Activated gamma-delta T cell treated with anti-CD3 and anti-CD28 coated beads, Interleukin-2, amount 50 U/mL, for 16 hours (primary cell): Measurements from ENCODE around the gene FN3KRP.
"Not testable (repeated sequence)": the region's sequence is repeated elsewhere in the genome, so short reads cannot be mapped to it uniquely, and the experiment has no call there.

Experiments
- DNase-seq: peaks from one replicate; pipeline ENCODE4 v3.0.0-alpha.2; 2020; ENCODE audit warnings: low read depth

FN3KRP gene

GRCh38 chr17:82743344-82744219 is 27.1 kb downstream of the FN3KRP start:
- no peak for DNase-seq

DNA sequence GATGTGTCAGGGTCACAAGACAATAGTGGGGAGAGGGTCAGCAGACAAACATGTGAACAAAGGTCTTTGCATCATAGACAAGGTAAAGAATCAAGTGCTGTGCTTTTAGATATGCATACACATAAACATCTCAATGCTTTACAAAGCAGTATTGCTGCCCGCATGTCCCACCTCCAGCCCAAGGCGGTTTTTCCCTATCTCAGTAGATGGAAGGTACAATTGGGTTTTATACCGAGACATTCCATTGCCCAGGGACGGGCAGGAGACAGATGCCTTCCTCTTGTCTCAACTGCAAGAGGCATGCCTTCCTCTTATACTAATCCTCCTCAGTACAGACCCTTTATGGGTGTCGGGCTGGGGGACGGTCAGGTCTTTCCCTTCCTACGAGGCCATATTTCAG is 28.2 kb downstream of the FN3KRP start:
- DNase-seq, result not testable (repeated sequence)

- DNase-seq, result no peak
These were observed 29.0 kb downstream of the FN3KRP start for GRCh38 chr17:82745524-82745923.

DNA sequence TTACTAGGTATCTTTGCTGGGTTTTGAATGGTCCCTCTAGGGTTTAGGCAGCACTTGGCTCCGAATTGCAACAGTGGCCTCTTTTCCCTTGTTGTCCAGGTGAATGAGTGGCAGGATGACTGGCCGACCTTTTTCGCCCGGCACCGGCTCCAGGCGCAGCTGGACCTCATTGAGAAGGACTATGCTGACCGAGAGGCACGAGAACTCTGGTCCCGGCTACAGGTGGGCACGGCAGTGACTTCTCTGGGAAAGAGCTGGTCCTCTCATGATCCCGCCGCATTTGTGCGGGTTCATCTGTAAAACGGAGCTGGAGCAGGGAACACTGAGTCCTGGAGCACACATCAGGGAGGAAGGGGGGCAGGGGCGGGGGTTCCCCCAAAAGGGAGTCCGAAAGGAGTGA is 32.2 kb downstream of the FN3KRP start:
- no peak for DNase-seq

GRCh38 chr17:82750241-82750908 is 33.9 kb downstream of the FN3KRP start:
- no peak for DNase-seq

DNA sequence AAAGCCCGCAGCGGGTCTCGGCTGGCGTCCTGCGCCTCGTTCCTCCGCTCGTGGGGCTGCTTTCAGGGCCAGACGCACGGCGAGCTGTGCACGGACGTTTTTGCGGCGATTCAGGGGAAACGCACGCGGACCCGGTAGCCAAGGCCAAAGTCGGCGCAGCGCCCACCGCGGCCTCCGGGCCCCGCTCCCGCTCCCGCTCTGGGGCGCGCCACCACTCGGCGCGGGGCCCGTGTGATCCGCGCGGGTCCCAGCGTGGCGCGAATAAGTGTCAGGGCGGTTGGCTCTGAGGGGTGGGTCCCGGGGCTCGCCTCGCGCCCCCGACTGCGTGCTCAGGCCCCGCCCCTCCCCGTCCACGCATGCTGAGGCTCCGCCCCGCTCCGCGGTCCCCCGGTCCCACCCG is 34.7 kb downstream of the FN3KRP start:
- no peak for DNase-seq

DNA sequence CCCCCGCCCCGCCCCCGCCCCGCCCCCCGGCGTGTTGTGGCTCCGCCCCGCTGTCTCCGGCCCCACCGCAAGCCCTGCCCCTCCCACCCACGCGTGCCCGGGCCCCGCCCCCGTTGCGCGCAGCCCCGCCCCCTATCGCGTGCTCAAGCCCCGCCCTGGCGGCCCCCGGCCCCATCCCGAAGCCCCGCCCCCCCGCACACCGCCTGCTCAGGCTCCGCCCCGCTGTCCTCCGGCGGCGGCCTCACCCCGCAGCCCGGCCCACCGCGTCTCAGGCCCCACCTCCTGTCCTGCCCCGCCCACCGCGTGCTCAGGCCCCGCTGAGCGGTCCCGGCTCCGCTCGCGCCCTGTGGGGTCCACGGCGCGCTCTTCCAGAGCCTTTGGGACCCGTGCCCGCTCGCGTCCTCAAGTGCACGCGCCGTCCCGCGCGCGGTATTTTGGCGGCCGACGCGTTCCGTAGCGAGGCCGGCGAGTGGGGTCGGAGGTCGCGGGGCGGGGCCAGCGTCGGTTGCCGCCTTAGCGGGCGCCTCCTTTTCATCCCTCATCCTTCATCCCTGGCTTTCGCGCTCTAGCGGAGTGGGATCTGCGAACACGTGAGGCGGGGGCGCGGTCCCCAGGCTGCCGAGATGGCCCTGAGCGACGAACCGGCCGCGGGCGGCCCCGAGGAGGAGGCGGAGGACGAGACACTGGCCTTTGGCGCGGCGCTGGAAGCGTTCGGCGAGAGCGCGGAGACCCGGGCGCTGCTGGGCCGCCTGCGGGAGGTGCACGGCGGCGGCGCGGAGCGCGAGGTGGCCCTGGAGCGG is 35.3 kb downstream of the FN3KRP start, which contains the start of gene TBCD:
Gene TBCD, plus strand, starts transcription at position 495 of the 800 bp plus-strand sequence. Its CDS starts 129 bp downstream, at position 624.
- peak; percentile 84 for DNase-seq

DNA sequence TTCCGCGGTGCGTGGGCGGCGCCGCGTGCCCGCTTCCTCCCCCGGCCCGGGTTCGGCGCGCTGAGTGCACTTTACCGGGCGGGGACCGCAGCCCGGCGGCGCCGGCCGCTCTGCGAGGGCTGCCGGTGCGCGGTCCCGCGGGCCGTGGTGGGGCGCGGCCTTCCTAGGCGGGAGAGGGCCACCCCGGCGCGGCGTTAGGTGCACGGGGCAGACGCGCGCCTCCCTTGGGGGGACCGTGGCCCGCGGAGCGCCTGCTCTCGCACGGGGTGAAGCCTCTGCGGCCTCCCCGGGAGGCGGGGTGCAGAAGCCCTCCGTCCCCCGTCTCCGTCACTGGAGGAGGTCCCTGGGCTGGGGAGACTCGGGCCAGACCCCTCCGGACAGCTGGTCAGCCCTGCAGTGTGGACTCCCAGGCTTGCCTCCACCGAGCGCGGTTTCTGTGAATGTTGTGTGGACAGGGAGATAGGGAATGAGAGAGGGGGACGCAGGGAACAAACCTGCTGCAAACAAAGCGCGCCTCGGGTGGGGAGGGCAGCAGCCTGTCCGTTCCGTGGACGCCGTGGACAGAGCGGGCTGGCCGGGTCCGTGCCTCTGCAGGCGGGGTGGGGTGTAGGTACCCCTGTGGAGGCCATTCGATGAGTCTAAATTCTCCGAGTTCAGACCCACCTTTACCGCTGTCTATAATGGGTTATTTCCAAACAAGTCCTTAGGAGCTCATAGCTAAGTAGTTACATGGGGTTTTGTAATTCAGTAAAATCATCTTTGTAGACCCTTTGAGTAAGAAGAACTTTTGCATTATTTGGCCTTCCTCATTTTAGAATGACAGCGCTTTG is 36.1 kb downstream of the FN3KRP start:
- no peak for DNase-seq

- no peak for DNase-seq
These were observed 36.6 kb downstream of the FN3KRP start for GRCh38 chr17:82753201-82753464.

DNA sequence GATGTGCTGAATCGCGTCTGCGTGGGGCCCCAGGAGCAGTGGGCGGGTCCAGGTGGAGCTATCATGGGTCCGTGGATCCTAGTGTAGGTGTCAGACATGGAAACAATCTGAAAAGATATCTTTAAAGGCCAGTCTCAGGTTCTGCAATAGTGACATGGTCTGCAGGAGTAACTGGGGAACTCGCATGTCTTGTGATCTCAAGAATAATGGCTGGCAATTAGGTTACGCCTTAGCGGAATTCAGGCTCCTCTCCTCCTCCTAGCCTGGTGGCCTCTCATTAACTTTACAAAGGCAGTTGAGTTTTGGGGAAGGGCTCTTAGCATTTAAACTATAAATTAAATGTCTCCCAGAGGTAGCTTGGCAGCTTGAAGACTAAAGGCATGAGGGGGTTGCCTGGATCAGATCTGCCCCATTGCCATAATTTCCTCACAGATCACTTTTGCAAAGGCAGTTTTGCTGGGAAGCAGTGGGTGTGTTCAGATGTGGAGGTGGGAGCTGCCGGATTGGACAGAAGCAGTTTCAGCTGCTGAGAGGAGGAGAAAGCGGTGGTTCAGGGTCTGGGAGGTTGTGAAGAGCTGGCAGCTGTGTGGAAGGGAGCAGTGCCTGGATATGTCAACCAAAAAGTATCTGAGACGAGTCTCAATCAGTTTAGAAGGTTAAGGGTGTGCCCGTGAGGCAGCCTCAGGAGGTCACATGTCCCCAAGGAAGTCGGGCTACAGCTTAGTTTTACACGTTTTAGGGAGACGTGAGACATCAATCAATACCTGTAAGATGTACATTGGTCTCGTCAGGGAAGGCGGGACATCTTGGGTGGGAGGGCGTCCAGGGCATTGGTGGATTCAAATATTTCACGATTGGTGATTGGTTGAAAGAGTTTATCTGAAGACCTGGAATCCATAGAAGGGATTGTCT is 38.0 kb downstream of the FN3KRP start:
- DNase-seq, result no peak

DNA sequence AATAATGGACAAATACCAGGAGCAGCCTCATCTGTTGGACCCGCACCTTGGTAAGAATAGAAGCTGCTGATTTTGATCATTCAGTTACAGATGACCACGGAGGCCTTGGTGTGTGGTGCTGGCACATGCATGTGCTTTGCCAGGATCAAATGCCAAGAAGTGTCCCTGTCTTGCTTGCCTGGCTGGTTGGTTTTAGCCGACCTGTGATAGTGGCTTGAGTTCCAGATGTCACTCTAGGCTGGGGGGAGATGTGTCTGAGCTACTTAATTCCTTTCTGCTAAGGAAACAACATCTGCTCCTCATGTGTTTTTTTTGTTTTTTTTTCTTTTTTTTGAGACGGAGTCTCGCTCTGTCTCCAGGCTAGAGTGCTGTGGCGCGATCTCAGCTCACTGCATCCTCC is 39.7 kb downstream of the FN3KRP start:
- DNase-seq, result no peak

- DNase-seq, result no peak
These were observed 48.9 kb downstream of the FN3KRP start for GRCh38 chr17:82765371-82765770.

DNA sequence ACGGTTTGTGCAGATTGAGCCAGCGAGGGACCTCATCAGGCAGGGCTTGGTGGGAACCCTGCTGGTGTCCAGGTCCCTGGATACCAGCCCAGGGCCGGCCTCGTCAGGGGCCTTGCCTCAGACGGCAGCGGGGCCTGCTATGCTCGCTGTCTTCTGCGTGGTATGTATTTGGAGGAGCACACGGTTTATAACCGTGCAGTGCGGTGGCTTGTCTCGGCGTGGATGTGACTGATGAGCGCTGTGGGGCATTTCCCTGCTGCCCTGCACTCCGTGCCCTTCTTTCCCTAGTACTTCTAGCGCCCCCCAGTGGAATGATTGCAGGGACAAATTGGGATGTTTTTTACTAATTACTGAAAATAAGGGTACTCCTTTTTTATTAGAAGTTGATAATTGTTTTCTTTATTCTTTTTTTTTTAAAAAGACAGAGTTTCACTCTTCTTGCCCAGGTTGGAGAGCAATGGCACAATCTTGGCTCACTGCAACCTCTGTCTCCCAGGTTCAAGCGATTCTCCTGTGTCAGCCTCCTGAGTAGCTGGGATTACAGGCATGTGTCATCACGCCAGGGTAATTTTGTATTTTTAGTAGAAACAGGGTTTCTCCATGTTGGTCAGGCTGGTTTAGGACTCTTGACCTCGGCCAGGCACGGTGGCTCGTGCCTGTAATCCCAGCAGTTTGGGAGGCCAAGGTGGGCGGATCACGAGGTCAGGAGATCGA is 50.7 kb downstream of the FN3KRP start:
- no peak for DNase-seq

DNA sequence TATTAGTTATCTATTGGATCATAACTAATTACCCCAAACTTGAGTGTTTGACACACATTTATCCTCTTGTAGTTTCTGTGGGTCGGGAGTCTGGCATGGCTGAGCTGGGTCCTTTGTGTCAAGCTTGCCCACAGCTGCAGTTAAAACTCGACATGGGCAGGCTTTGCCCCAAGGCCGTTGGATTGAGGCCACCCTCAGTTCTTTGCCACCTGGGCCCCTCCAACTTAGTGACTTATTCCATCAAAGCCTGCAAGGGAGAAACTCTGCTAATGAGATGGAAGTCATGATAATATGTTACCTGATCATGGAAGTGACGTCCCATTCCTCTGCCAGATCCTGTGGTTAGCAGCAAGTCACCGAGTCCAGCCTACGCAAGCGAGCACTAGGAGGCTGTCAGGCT is 52.5 kb downstream of the FN3KRP start:
- no peak for DNase-seq

GRCh38 chr17:82772026-82772425 is 55.5 kb downstream of the FN3KRP start:
- DNase-seq, result no peak

- not testable (repeated sequence) for DNase-seq
These were observed 58.0 kb downstream of the FN3KRP start for GRCh38 chr17:82774456-82774855.

GRCh38 chr17:82775001-82775823 is 58.7 kb downstream of the FN3KRP start:
- DNase-seq, result no peak

DNA sequence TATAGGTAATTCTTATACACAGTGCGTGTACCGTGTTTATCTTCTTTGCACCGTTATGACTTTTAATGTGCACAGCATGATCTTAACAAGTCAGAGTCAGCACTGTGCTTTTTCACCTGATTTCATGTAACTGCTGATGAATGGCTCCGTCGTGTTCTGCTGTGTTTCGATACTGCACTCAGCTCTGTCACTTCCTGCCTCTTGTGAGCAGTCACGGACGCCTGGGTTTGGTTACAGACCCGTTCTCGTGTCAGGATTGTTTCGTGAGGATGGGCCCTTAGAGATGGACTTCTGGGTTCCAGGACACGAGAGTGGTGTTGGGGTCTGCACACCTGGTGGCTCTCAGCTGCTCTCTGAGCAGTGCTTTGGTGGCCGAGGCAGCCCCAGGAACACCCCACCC is 59.9 kb downstream of the FN3KRP start:
- DNase-seq, result no peak
